OCI-LY1 (cell line): ENCODE measurements around the gene DYRK1A.

Source experiments
- H2AFZ ChIP-seq: fragments of 200-600 bp; sonication (generic), shearing (Covaris generic); 2 replicates; pipeline ENCODE4 v1.6.0; 2014; ENCODE audit warnings: antibody characterized with exemption, mild to moderate bottlenecking, low read length
- H3F3A ChIP-seq: fragments of 200-600 bp; sonication (generic), shearing (Covaris generic); 2 replicates; pipeline ENCODE4 v1.6.0; 2014; ENCODE audit warnings: mild to moderate bottlenecking, antibody characterized with exemption, low read length, moderate library complexity; ENCODE audit not compliant: insufficient read depth
- H3K27ac ChIP-seq: fragments of 200-600 bp; sonication (generic); 2 replicates; pipeline ENCODE4 v1.5.1; 2014; ENCODE audit warnings: low read length, mixed run types, mild to moderate bottlenecking, low read depth; ENCODE audit not compliant: poor library complexity, severe bottlenecking
- H3K27me3 ChIP-seq: fragments of 200-600 bp; sonication (generic); 2 replicates; pipeline ENCODE4 v1.6.0; 2014; ENCODE audit warnings: antibody characterized with exemption, mild to moderate bottlenecking, low read length, moderate library complexity; ENCODE audit not compliant: insufficient read depth
- H3K36me3 ChIP-seq: fragments of 200-600 bp; sonication (generic); 2 replicates; pipeline ENCODE4 v1.6.1; 2014; ENCODE audit warnings: mild to moderate bottlenecking, antibody characterized with exemption, low read length, moderate library complexity, mixed read lengths; ENCODE audit not compliant: insufficient read depth
- H3K4me1 ChIP-seq: fragments of 200-600 bp; sonication (generic); 2 replicates; pipeline ENCODE4 v1.5.1; 2014; ENCODE audit warnings: mild to moderate bottlenecking, low read length, moderate library complexity; ENCODE audit not compliant: insufficient read depth, severe bottlenecking
- H3K4me2 ChIP-seq: fragments of 200-600 bp; sonication (generic), shearing (Covaris generic); 2 replicates; pipeline ENCODE4 v1.6.1; 2014; ENCODE audit warnings: low read length
- H3K4me3 ChIP-seq: fragments of 200-600 bp; sonication (generic); 2 replicates; pipeline ENCODE4 v1.5.1; 2014; ENCODE audit warnings: low read length, low read depth, mild to moderate bottlenecking, mixed read lengths; ENCODE audit not compliant: poor library complexity, severe bottlenecking
- H3K79me2 ChIP-seq: fragments of 200-600 bp; shearing (Covaris generic); 2 replicates; pipeline ENCODE4 v1.6.1; 2016; ENCODE audit warnings: mixed run types, low read length, mixed read lengths; ENCODE audit not compliant: insufficient read depth
- H3K9ac ChIP-seq: fragments of 200-600 bp; sonication (generic), shearing (Covaris generic); 2 replicates; pipeline ENCODE4 v1.6.1; 2014; ENCODE audit warnings: mild to moderate bottlenecking, low read length, mixed read lengths
- H3K9me2 ChIP-seq: fragments of 200-600 bp; sonication (generic), shearing (Covaris generic); 2 replicates; pipeline ENCODE4 v1.6.1; 2014; ENCODE audit warnings: low read depth, mild to moderate bottlenecking, low read length, mixed read lengths
- H3K9me3 ChIP-seq: fragments of 200-600 bp; shearing (Covaris generic); 2 replicates; pipeline ENCODE4 v1.6.1; 2014; ENCODE audit warnings: low read length, mixed read lengths
- H4K20me1 ChIP-seq: fragments of 200-600 bp; sonication (generic), shearing (Covaris generic); 2 replicates; pipeline ENCODE4 v1.6.0; 2016; ENCODE audit warnings: mild to moderate bottlenecking, low read length; ENCODE audit not compliant: insufficient read depth
- CTCF ChIP-seq: fragments of 200-600 bp; sonication (generic), shearing (Covaris generic); IDR thresholded peaks from 2 replicates; pipeline ENCODE4 v1.5.1; 2017; ENCODE audit warnings: mild to moderate bottlenecking, antibody characterized with exemption, low read length, moderate library complexity, mixed read lengths
- EZH2 ChIP-seq: fragments of 200-600 bp; sonication (generic), shearing (Covaris generic); IDR thresholded peaks from 2 replicates; pipeline ENCODE4 v1.8.0; 2017; ENCODE audit warnings: borderline replicate concordance, mixed run types, mild to moderate bottlenecking, antibody characterized with exemption, low read length, moderate library complexity, mixed read lengths

The DYRK1A gene

DNA sequence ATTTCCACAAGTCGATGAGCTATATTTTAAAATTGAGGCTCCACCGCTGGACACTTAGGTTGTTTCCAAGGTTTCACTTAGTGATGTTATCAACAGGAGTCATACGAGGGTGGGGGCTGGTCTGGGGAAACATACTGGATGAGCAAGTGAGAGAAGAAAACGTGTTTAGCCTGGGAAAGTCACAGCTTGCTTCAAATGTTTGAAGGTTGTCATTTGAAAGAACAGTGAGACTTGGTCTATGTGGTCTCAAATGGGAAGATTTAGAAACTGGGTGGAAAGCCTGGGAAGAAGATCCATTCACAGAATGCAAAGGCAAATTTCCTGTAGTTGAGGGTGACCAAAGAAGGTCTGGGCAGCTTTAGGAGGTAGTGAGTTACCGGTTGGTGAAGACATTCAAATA, 9.9 kb upstream of the DYRK1A start:
- Histone ChIP-seq H3K9me2 (no peaks in the 10 kb centered on the region), H3K4me3 (no peak overlapping the region), H3K27me3 (peaks cover 3% of the 10 kb centered on the region; the same call in 1 of the 2 replicates), H3K4me1 (no peaks in the 10 kb centered on the region), H3K79me2 (no peaks in the 10 kb centered on the region), H3K36me3 (no peaks in the 10 kb centered on the region), H3K27ac (no peak overlapping the region), H3F3A (no peaks in the 10 kb centered on the region), H3K9me3 (no peaks in the 10 kb centered on the region), H3K4me2 (no peak overlapping the region), H2AFZ (no peak overlapping the region), H3K9ac (no peak overlapping the region), H4K20me1 (no peaks in the 10 kb centered on the region)
- TF ChIP-seq EZH2 (no peak), CTCF (no peak)

DNA sequence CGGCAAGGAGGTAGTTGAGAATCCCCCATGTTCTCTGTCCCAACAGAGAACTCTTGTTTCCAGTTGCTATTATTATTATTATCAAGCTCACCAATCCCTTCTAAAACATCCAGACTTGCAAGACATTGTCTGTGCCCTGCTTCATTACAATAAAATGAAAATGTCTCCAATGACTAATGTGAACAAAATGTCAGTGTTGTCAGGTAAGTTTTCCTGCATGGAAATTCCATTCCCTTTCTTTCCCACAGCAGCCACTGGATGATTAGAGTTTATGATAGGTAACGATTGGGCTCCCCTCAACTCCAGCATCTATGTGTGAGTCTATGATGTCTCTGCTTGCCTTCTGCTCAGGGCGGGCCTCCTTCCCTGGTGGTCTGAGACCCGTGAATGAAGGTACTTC, 8.9 kb upstream of the DYRK1A start:
- H3K9me2 ChIP-seq: no peaks in the 10 kb centered on the region
- no peaks in the 10 kb centered on the region for H4K20me1 ChIP-seq
- H3K79me2 ChIP-seq: no peaks in the 10 kb centered on the region
- no peak overlapping the region for H3K4me2 ChIP-seq
- H3F3A ChIP-seq: no peaks in the 10 kb centered on the region
- H3K9me3 ChIP-seq: no peaks in the 10 kb centered on the region
- H3K27ac ChIP-seq: no peak overlapping the region
- H3K4me3 ChIP-seq: no peak overlapping the region
- H2AFZ ChIP-seq: no peak overlapping the region
- no peak overlapping the region for H3K9ac ChIP-seq
- H3K36me3 ChIP-seq: no peaks in the 10 kb centered on the region
- H3K4me1 ChIP-seq: no peaks in the 10 kb centered on the region
- H3K27me3 ChIP-seq: peaks cover 3% of the 10 kb centered on the region; the same call in 1 of the 2 replicates
- TF ChIP-seq EZH2 (no peak), CTCF (no peak)

GRCh38 chr21:37358397-37358796, 8.2 kb upstream of the DYRK1A start:
- Histone ChIP-seq H3K27ac (no peak overlapping the region), H3K4me1 (no peaks in the 10 kb centered on the region), H3K9me3 (no peaks in the 10 kb centered on the region), H3K36me3 (no peaks in the 10 kb centered on the region), H2AFZ (no peak overlapping the region), H3K4me2 (no peak overlapping the region), H3K9ac (no peak overlapping the region), H4K20me1 (no peaks in the 10 kb centered on the region), H3F3A (no peaks in the 10 kb centered on the region), H3K79me2 (no peaks in the 10 kb centered on the region), H3K27me3 (peaks cover 3% of the 10 kb centered on the region; the same call in 1 of the 2 replicates), H3K4me3 (no peak overlapping the region), H3K9me2 (no peaks in the 10 kb centered on the region)
- TF ChIP-seq CTCF (no peak), EZH2 (no peak)
